ENCODE results near the gene HTT. TPM values are rescaled to one million over a fixed set of nuclear protein-coding genes. Genes with fewer than 3 reads are reported as not detected.
A peak's percentile ranks its signal among the peaks of the same experiment; 100 is the strongest.

HTT gene
- 16.8 and 33.4 TPM in 2 replicates for total RNA-seq (2014; rRNA removed; shearing (Covaris generic))

GRCh38 chr4:3074078-3074845 is at the start of gene HTT, which contains the start of gene HTT-AS:
HTT (plus strand) TSS chr4:3074681; CDS start chr4:3074826, 145 bp downstream.
HTT-AS (minus strand) TSS chr4:3074538.
- peak; percentile 93 for DNase-seq (ENCODE audit: low spot score)

- no peak for DNase-seq (ENCODE audit: low spot score)
Observed at GRCh38 chr4:3025881-3026280, 48.6 kb upstream of the HTT start.

- DNase-seq (ENCODE audit: low spot score): no peak
Observed at GRCh38 chr4:3026540-3026939, 47.9 kb upstream of the HTT start.

GRCh38 chr4:3029464-3029863 is 45.0 kb upstream of the HTT start:
- no peak for DNase-seq (ENCODE audit: low spot score)

- no peak for DNase-seq (ENCODE audit: low spot score)
Observed at GRCh38 chr4:3030566-3031356, 43.7 kb upstream of the HTT start.

- DNase-seq (ENCODE audit: low spot score): peak; percentile 33
Observed at GRCh38 chr4:3031357-3032082, 43.0 kb upstream of the HTT start.

- DNase-seq (ENCODE audit: low spot score): no peak
Observed at GRCh38 chr4:3034231-3034630, 40.2 kb upstream of the HTT start.

GRCh38 chr4:3035249-3035648 is 39.2 kb upstream of the HTT start:
- DNase-seq (ENCODE audit: low spot score): no peak

- no peak for DNase-seq (ENCODE audit: low spot score)
Observed at GRCh38 chr4:3035674-3036073, 38.8 kb upstream of the HTT start.

- DNase-seq (ENCODE audit: low spot score): no peak
Observed at GRCh38 chr4:3036131-3036952, 38.1 kb upstream of the HTT start.

- DNase-seq (ENCODE audit: low spot score): no peak
Observed at GRCh38 chr4:3037957-3038461, 36.5 kb upstream of the HTT start.

- DNase-seq (ENCODE audit: low spot score): no peak
Observed at GRCh38 chr4:3039706-3040366, 34.6 kb upstream of the HTT start.

GRCh38 chr4:3040452-3041191 is 33.9 kb upstream of the HTT start:
- no peak for DNase-seq (ENCODE audit: low spot score)

- DNase-seq (ENCODE audit: low spot score): peak; percentile 58
Observed at GRCh38 chr4:3041192-3042142, 33.0 kb upstream of the HTT start.

- no peak for DNase-seq (ENCODE audit: low spot score)
Observed at GRCh38 chr4:3042226-3042625, 32.3 kb upstream of the HTT start.

- DNase-seq (ENCODE audit: low spot score): no peak
Observed at GRCh38 chr4:3043282-3044020, 31.0 kb upstream of the HTT start.

- no peak for DNase-seq (ENCODE audit: low spot score)
Observed at GRCh38 chr4:3044870-3045819, 29.3 kb upstream of the HTT start.
